OCI-LY3 (cell line): Measurements from ENCODE around the gene PDCD2.

Experiments used
- EZH2phosphoT487 ChIP-seq: fragments of 200-600 bp; shearing (Covaris generic); IDR thresholded peaks from 2 replicates; pipeline ENCODE4 v1.6.1; 2018; ENCODE audit warnings: antibody characterized with exemption, mixed run types, low read depth
- TF ChIP-seq, protein P1 (sequence below): fragments of 200-600, 300-600 bp; sonication (generic); IDR thresholded peaks from 2 replicates; pipeline ENCODE4 v1.5.1; 2014; ENCODE audit warnings: antibody characterized with exemption, low read length, low read depth

DNA sequence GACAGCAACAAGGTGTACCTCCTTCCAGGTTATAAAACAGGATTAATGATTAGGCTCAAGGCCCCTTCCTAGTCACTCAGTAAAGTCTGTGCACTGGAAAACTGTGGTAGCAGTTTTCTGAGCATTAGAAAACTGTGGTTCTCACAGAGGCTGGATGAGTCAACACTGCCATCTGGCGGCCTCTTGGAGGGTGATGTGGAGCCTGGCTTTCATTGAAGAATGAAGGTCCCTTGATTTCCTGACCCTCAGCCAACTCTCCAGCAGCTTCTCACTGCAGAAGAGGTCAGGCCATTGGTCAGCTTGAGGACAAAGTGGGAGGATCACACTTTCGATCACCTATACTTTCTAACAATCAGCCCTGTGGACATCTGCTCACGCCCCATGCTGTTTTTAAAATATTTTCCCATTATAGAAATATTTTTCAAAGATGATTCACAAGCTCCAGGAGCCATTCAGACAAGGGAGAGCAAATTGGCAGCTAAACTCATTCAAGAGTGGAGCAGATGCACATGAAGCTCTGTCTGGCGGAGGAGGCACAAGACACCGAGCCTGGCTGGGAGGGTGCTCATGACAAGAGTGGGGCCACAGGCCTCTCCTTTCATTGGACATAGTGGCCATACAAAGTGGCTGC is 54.5 kb downstream of the PDCD2 start:
- TF ChIP-seq, protein P1, sequence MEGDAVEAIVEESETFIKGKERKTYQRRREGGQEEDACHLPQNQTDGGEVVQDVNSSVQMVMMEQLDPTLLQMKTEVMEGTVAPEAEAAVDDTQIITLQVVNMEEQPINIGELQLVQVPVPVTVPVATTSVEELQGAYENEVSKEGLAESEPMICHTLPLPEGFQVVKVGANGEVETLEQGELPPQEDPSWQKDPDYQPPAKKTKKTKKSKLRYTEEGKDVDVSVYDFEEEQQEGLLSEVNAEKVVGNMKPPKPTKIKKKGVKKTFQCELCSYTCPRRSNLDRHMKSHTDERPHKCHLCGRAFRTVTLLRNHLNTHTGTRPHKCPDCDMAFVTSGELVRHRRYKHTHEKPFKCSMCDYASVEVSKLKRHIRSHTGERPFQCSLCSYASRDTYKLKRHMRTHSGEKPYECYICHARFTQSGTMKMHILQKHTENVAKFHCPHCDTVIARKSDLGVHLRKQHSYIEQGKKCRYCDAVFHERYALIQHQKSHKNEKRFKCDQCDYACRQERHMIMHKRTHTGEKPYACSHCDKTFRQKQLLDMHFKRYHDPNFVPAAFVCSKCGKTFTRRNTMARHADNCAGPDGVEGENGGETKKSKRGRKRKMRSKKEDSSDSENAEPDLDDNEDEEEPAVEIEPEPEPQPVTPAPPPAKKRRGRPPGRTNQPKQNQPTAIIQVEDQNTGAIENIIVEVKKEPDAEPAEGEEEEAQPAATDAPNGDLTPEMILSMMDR: peak; percentile 67
- TF ChIP-seq EZH2phosphoT487: no peak
